IMR-90 (cell line): ENCODE results near the gene CHPT1. TPM values are rescaled to one million over a fixed set of nuclear protein-coding genes. Genes with fewer than 3 reads are reported as not detected.

Source experiments
- ATAC-seq: fragments of 200-7000 bp; cut with Tn5 transposase; 2 replicates; pipeline ENCODE4 v1.9.1; 2020; ENCODE audit warnings: low read depth, mild to moderate bottlenecking, moderate library complexity
- BruUV-seq: library from RNA; stranded (reverse); fragments of 400-500 nt; replicated peaks from 2 replicates; lab custom pipeline; 2021; lab: Mats Ljungman, UMichigan
- CTCF ChIA-PET: fragments of 300-600 bp; formaldehyde crosslinking; extraction: SDS; loops from one replicate; lab custom pipeline; 2021; ENCODE audit warnings: antibody characterized with exemption; lab: Yijun Ruan, JAX
- POLR2A ChIA-PET: fragments of 300-600 bp; sonication (Branson Sonifier 250); formaldehyde crosslinking; loops from one replicate; lab custom pipeline; 2022; ENCODE audit warnings: antibody characterized with exemption; ENCODE audit not compliant: unreplicated experiment; lab: Charles Lee
- DNase-seq: peaks from one replicate; pipeline ENCODE4 v3.0.0; 2013
- H2AFZ ChIP-seq: replicated peaks from 2 replicates; pipeline ENCODE3; 2013; ENCODE audit warnings: low read length, mild to moderate bottlenecking; ENCODE audit not compliant: poor library complexity
- H2AK5ac ChIP-seq: 2 replicates; pipeline ENCODE4 v1.6.1; 2013; ENCODE audit warnings: low read depth, low read length, inconsistent platforms
- H2AK9ac ChIP-seq: replicated peaks from 2 replicates; pipeline ENCODE3; 2013; ENCODE audit warnings: mild to moderate bottlenecking, low read depth, low read length, moderate library complexity; ENCODE audit not compliant: poor library complexity
- H2BK120ac ChIP-seq: 2 replicates; pipeline ENCODE4 v1.6.1; 2013; ENCODE audit warnings: low read depth, low read length, inconsistent platforms
- H2BK15ac ChIP-seq: 3 replicates; pipeline ENCODE4 v1.6.1; 2013; ENCODE audit warnings: low read depth, low read length, inconsistent platforms
- H2BK20ac ChIP-seq: 2 replicates; pipeline ENCODE4 v1.6.1; 2013; ENCODE audit warnings: low read depth, mild to moderate bottlenecking, inconsistent platforms, low read length, moderate library complexity
- H2BK5ac ChIP-seq: 2 replicates; pipeline ENCODE4 v1.6.1; 2013; ENCODE audit warnings: mild to moderate bottlenecking, low read depth, low read length, inconsistent platforms; ENCODE audit not compliant: poor library complexity, severe bottlenecking
- H3K14ac ChIP-seq: replicated peaks from 2 replicates; pipeline ENCODE4 v1.6.1; 2013; ENCODE audit warnings: low read depth, low read length, inconsistent platforms
- H3K18ac ChIP-seq: 2 replicates; pipeline ENCODE4 v1.6.1; 2013; ENCODE audit warnings: low read depth, low read length, control low read depth
- H3K23ac ChIP-seq: 2 replicates; pipeline ENCODE4 v1.6.1; 2013; ENCODE audit warnings: low read depth, low read length, inconsistent platforms
- H3K27ac ChIP-seq: 2 replicates; pipeline ENCODE4 v1.5.1; 2013; ENCODE audit warnings: mild to moderate bottlenecking, control low read depth, low read length; ENCODE audit not compliant: insufficient read depth
- H3K27me3 ChIP-seq: 2 replicates; pipeline ENCODE4 v1.6.1; 2013; ENCODE audit warnings: low read length; ENCODE audit not compliant: control insufficient read depth, insufficient read depth
- H3K36me3 ChIP-seq: 2 replicates; pipeline ENCODE4 v1.6.1; 2013; ENCODE audit warnings: low read length, mixed read lengths; ENCODE audit not compliant: control insufficient read depth, insufficient read depth
- H3K4ac ChIP-seq: 2 replicates; pipeline ENCODE4 v1.6.1; 2013; ENCODE audit warnings: low read depth, low read length, inconsistent platforms
- H3K4me1 ChIP-seq: 2 replicates; pipeline ENCODE4 v1.6.1; 2013; ENCODE audit warnings: low read length, mixed read lengths; ENCODE audit not compliant: control insufficient read depth, insufficient read depth
- H3K4me2 ChIP-seq: 2 replicates; pipeline ENCODE4 v1.6.1; 2013; ENCODE audit warnings: low read depth, mild to moderate bottlenecking, control low read depth, low read length, moderate library complexity
- H3K4me3 ChIP-seq: 2 replicates; pipeline ENCODE4 v1.5.1; 2013; ENCODE audit warnings: low read depth, mild to moderate bottlenecking, control low read depth, low read length, moderate library complexity; ENCODE audit not compliant: insufficient read depth
- H3K56ac ChIP-seq: 2 replicates; pipeline ENCODE4 v1.6.1; 2013; ENCODE audit warnings: low read length, inconsistent platforms; ENCODE audit not compliant: insufficient read depth; ENCODE audit errors: extremely low read depth
- H3K79me1 ChIP-seq, 2 experiments: 2 replicates each; pipeline ENCODE4 v1.6.1; 2013; ENCODE audit warnings: low read length in 2 of 2, inconsistent platforms in 1 of 2, low read depth in 1 of 2
- H3K9ac ChIP-seq: 2 replicates; pipeline ENCODE4 v1.6.1; 2013; ENCODE audit warnings: low read depth, low read length, control low read depth
- H3K9me1 ChIP-seq: 2 replicates; pipeline ENCODE4 v1.6.1; 2013; ENCODE audit warnings: low read length, inconsistent platforms; ENCODE audit not compliant: insufficient read depth
- H3K9me3 ChIP-seq: 2 replicates; pipeline ENCODE4 v1.6.1; 2013; ENCODE audit warnings: low read length; ENCODE audit not compliant: control insufficient read depth, insufficient read depth
- H4K20me1 ChIP-seq: 2 replicates; pipeline ENCODE4 v1.6.1; 2013; ENCODE audit warnings: low read length, inconsistent platforms; ENCODE audit not compliant: insufficient read depth
- H4K5ac ChIP-seq: 2 replicates; pipeline ENCODE4 v1.6.1; 2013; ENCODE audit warnings: mild to moderate bottlenecking, low read depth, low read length, control low read depth
- H4K8ac ChIP-seq, 2 experiments: 2 replicates each; pipeline ENCODE4 v1.6.1; 2013; ENCODE audit warnings: low read depth in 2 of 2, low read length in 2 of 2, control low read depth in 1 of 2, inconsistent platforms in 1 of 2
- H4K91ac ChIP-seq: 2 replicates; pipeline ENCODE4 v1.6.1; 2013; ENCODE audit warnings: low read depth, low read length, inconsistent platforms; ENCODE audit not compliant: insufficient read depth
- BHLHE40 ChIP-seq: fragments of 150-350 bp; IDR thresholded peaks from 2 replicates; pipeline ENCODE4 v1.6.1; 2016; ENCODE audit warnings: mild to moderate bottlenecking, low read depth, low read length
- CEBPB ChIP-seq: IDR thresholded peaks from 2 replicates; pipeline ENCODE4 v1.6.1; 2012; ENCODE audit warnings: low read depth, low read length, improper control_type of control experiment
- CHD1 ChIP-seq: IDR thresholded peaks from 2 replicates; pipeline ENCODE4 v1.6.1; 2012; ENCODE audit warnings: low read depth, low read length, improper control_type of control experiment
- FOS ChIP-seq: fragments of 150-350 bp; IDR thresholded peaks from 2 replicates; pipeline ENCODE4 v1.6.1; 2016; ENCODE audit warnings: low read depth, low read length
- MAZ ChIP-seq: IDR thresholded peaks from 2 replicates; pipeline ENCODE4 v1.6.1; 2012; ENCODE audit warnings: low read depth, mild to moderate bottlenecking, low read length, improper control_type of control experiment, moderate library complexity, borderline replicate concordance
- MXI1 ChIP-seq: IDR thresholded peaks from 2 replicates; pipeline ENCODE4 v1.6.1; 2012; ENCODE audit warnings: low read depth, mild to moderate bottlenecking, low read length, moderate library complexity, borderline replicate concordance
- POLR2A ChIP-seq: IDR thresholded peaks from 2 replicates; pipeline ENCODE4 v1.6.1; 2012; ENCODE audit warnings: mild to moderate bottlenecking, low read depth, low read length
- RAD21 ChIP-seq: IDR thresholded peaks from 2 replicates; pipeline ENCODE4 v1.6.1; 2012; ENCODE audit warnings: low read length, improper control_type of control experiment
- RCOR1 ChIP-seq: IDR thresholded peaks from 2 replicates; pipeline ENCODE4 v1.6.1; 2012; ENCODE audit warnings: mild to moderate bottlenecking, low read length, improper control_type of control experiment; ENCODE audit not compliant: insufficient replicate concordance
- RFX5 ChIP-seq: IDR thresholded peaks from 2 replicates; pipeline ENCODE4 v1.8.0; 2012; ENCODE audit warnings: low read depth, mild to moderate bottlenecking, low read length, moderate library complexity
- WGBS, 2 experiments: methylation state at CpG; one replicate each; pipeline versions ENCODE4 v1.1.5 to v1.1.7; 2013; ENCODE audit warnings: missing lambda C conversion rate in 2 of 2; ENCODE audit not compliant: insufficient read length in 1 of 2; ENCODE audit errors: extremely low coverage in 2 of 2; 5-methylcytosine and 5-hydroxymethylcytosine counted together
- dilution Hi-C: fragments of 300-500 bp; cut with HindIII; formaldehyde crosslinking; loops from one replicate; pipeline ENCODE4 v1.14.3; 2018; ENCODE audit warnings: low sequenced_read_pairs; ENCODE audit not compliant: unreplicated experiment
- in situ Hi-C: fragments of 300-500 bp; cut with MboI; formaldehyde crosslinking; loops from 3 replicates; pipeline ENCODE4 v1.14.3; 2019; ENCODE audit warnings: low sequenced_read_pairs, inconsistent platforms, mixed read lengths
- intact Hi-C: fragments of 100-400 bp; cut with micrococcal nuclease; formaldehyde crosslinking; loops from 2 replicates; pipeline ENCODE4 v1.10.0; 2022
- polyA plus RNA-seq, 3 experiments: library from polyadenylated mRNA; depleted of rRNA; stranded (reverse); fragments of >200 nt; gene quantifications; 2 replicates each; pipeline ENCODE4 v1.2.3, GENCODE V29; 2012; ENCODE audit warnings: low replicate concordance in 1 of 3
- total RNA-seq: library from RNA; depleted of rRNA; stranded (reverse); fragments of >200 nt; gene quantifications from 2 replicates; pipeline ENCODE4 v1.2.3, GENCODE V29; 2012
- TF ChIP-seq, protein P1 (sequence below): conservative IDR thresholded peaks from 2 replicates; pipeline ENCODE4 v1.5.1; 2012; ENCODE audit warnings: mild to moderate bottlenecking, low read depth, low read length, improper control_type of control experiment
- TF ChIP-seq, protein P2 (sequence below): fragments of 150-350 bp; IDR thresholded peaks from 2 replicates; pipeline ENCODE4 v1.6.1; 2016; ENCODE audit warnings: low read depth, mild to moderate bottlenecking, low read length, moderate library complexity, borderline replicate concordance
- TF ChIP-seq, protein P3 (sequence below): fragments of 150-350 bp; IDR thresholded peaks from 2 replicates; pipeline ENCODE4 v1.6.1; 2017; ENCODE audit warnings: mild to moderate bottlenecking, antibody characterized with exemption, low read length, low read depth

Gene CHPT1
- total and polyA plus RNA-seq, 2 of the 4 experiments (the other 2 are of a cell fraction): 8.1 to 11.7 TPM

DNA sequence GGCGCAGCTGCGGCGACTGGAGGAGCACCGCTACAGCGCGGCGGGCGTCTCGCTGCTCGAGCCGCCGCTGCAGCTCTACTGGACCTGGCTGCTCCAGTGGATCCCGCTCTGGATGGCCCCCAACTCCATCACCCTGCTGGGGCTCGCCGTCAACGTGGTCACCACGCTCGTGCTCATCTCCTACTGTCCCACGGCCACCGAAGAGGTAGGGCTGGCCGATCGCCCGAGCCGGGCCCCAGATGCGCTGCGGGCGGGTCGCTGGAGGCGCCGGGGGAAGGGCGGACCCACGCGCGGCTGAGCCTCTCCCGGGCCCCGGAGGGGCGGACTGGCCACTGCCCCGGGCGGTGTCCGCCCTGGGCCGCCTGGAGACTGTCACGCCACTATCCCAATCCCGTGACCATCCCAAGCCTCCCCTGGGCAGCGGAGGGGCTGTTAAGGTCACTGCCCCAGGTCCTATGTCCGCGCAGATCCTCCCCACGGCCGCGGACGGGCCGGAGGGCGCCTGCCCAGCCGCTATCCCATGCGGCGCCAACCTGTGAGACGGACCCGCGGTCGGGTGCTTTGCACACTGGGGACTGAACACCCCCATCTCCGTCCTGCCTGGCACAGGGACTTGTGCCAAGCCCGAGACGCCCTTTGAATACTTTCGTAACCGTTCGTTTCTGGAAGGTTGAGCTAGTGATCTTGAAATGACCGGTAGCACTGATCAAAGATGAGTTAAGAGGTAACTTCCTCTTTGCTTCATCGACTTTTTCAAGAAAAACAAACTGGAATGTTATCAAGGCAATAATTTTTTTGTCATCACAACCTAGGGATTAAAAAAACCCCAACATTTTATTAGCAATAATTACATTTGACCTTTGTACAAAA is 725 bp downstream of the CHPT1 start:
- Histone ChIP-seq H2BK120ac (0 out of 2 replicates have a peak overlapping the region, but pooled peaks have one; percentile 20), H3K14ac (no peak overlapping the region), H2AK5ac (no peak overlapping the region), H3K36me3 (no peaks in the 10 kb centered on the region), H3K27ac (peak overlapping the region; percentile 91), H3K79me1 (peaks cover 7 to 11% of the 10 kb centered on the region in 2 experiments; a peak in 2 of 4 replicates), H2AFZ (peak overlapping the region; percentile 96), H3K18ac (peak overlapping the region; percentile 77; the same call in 1 of the 2 replicates), H2BK15ac (peak overlapping the region; percentile 77; the same call in 1 of the 3 replicates), H2BK5ac (peak overlapping the region; percentile 69), H3K4me1 (peaks cover 7% of the 10 kb centered on the region), H3K4me3 (peak overlapping the region; percentile 99), H4K5ac (peak overlapping the region; percentile 61; the same call in 1 of the 2 replicates), H4K91ac (peak overlapping the region; percentile 38; the same call in 1 of the 2 replicates), H3K9ac (peak overlapping the region; percentile 87), H3K23ac (peak overlapping the region; percentile 61; the same call in 1 of the 2 replicates), H3K4me2 (peak overlapping the region; percentile 99), H4K20me1 (no peaks in the 10 kb centered on the region), H2AK9ac (peak overlapping the region; percentile 63), H3K9me1 (no peaks in the 10 kb centered on the region), H3K4ac (peak overlapping the region; percentile 21), H3K9me3 (peaks cover 2% of the 10 kb centered on the region), H3K27me3 (no peaks in the 10 kb centered on the region), H3K56ac (peak overlapping the region; percentile 48; the same call in 1 of the 2 replicates), H2BK20ac (no peak overlapping the region), H4K8ac (peak overlapping the region in 1 of 2 experiments; percentile 53; a peak in 1 of 4 replicates)
- CTCF ChIA-PET: interaction anchor here (0.6 to 1.1 kb wide), 2 partner anchors 9 to 31 kb away, joined by 3 to 4 read pairs; no protein-coding TSS in a partner anchor
- BruUV-seq: no TSS peak
- DNase-seq: peak; percentile 7
- in situ Hi-C loops (no loop called here), dilution Hi-C loops (no loop called here), intact Hi-C loops (loop anchor here (2.0 kb wide), 1 partner anchor 283 kb away; no protein-coding TSS in a partner anchor)
- ATAC-seq: peak; percentile 66
- WGBS, 2 experiments: 3% methylated on average over 32 of the region's 67 CpGs; no CpG with 5 or more reads in 1 of the 2 experiments
- POLR2A ChIA-PET: interaction anchor here (0.6 kb wide), 1 partner anchor 525 kb away, joined by 3 read pairs; no protein-coding TSS in a partner anchor
- TF ChIP-seq MAZ (no peak), FOS (no peak), MXI1 (no peak), RFX5 (no peak), RAD21 (no peak), CHD1 (no peak), POLR2A (no peak), RCOR1 (no peak), BHLHE40 (no peak), CEBPB (no peak)
- TF ChIP-seq, protein P1, sequence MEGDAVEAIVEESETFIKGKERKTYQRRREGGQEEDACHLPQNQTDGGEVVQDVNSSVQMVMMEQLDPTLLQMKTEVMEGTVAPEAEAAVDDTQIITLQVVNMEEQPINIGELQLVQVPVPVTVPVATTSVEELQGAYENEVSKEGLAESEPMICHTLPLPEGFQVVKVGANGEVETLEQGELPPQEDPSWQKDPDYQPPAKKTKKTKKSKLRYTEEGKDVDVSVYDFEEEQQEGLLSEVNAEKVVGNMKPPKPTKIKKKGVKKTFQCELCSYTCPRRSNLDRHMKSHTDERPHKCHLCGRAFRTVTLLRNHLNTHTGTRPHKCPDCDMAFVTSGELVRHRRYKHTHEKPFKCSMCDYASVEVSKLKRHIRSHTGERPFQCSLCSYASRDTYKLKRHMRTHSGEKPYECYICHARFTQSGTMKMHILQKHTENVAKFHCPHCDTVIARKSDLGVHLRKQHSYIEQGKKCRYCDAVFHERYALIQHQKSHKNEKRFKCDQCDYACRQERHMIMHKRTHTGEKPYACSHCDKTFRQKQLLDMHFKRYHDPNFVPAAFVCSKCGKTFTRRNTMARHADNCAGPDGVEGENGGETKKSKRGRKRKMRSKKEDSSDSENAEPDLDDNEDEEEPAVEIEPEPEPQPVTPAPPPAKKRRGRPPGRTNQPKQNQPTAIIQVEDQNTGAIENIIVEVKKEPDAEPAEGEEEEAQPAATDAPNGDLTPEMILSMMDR: no peak
- TF ChIP-seq, protein P2, sequence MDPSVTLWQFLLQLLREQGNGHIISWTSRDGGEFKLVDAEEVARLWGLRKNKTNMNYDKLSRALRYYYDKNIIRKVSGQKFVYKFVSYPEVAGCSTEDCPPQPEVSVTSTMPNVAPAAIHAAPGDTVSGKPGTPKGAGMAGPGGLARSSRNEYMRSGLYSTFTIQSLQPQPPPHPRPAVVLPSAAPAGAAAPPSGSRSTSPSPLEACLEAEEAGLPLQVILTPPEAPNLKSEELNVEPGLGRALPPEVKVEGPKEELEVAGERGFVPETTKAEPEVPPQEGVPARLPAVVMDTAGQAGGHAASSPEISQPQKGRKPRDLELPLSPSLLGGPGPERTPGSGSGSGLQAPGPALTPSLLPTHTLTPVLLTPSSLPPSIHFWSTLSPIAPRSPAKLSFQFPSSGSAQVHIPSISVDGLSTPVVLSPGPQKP: no peak
- TF ChIP-seq, protein P3, sequence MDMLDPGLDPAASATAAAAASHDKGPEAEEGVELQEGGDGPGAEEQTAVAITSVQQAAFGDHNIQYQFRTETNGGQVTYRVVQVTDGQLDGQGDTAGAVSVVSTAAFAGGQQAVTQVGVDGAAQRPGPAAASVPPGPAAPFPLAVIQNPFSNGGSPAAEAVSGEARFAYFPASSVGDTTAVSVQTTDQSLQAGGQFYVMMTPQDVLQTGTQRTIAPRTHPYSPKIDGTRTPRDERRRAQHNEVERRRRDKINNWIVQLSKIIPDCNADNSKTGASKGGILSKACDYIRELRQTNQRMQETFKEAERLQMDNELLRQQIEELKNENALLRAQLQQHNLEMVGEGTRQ: no peak
